Pancreas (tissue), 10 donors: ENCODE results near the gene MAPK14. TPM values are rescaled to one million over a fixed set of nuclear protein-coding genes. Genes with fewer than 3 reads are reported as not detected.

Experiments
- ATAC-seq, 4 donors: fragments of 200-7000 bp; cut with Tn5 transposase; one replicate each; pipeline versions ENCODE4 v1.8.0 to v1.9.1; 2020; ENCODE audit warnings: mild to moderate bottlenecking in 4 of 4, moderate library complexity in 4 of 4
- DNase-seq, 6 donors: peaks; one replicate each; pipeline ENCODE4 v3.0.0-alpha.2; 2020
- FAIRE-seq: peaks from 2 replicates; lab custom pipeline; 2012; peaks lifted over from hg19 to GRCh38; lab: Jason Lieb, UNC
- H3K27ac ChIP-seq, 4 donors: fragments of 200-600 bp; sonication (generic); 1 replicate in 3 of 4; 2 replicates in 1 of 4; pipeline versions ENCODE4 v1.5.0 to v1.8.0; 2020
- H3K27me3 ChIP-seq, 4 donors: fragments of 200-600 bp; one replicate each; pipeline ENCODE4 v1.8.0; 2021
- H3K36me3 ChIP-seq, 3 donors: fragments of 200-600 bp; sonication (generic) in 1 of 3; one replicate each; pipeline versions ENCODE4 v1.5.0 to v1.8.0; 2020 to 2021
- H3K4me1 ChIP-seq, 3 donors: fragments of 200-600 bp; one replicate each; pipeline ENCODE4 v1.8.0; 2021
- H3K4me3 ChIP-seq, 4 donors: fragments of 200-600 bp; sonication (generic) in 2 of 4; one replicate each; pipeline versions ENCODE4 v1.5.0 to v1.8.0; 2020 to 2021
- H3K9me3 ChIP-seq, 4 donors: fragments of 200-600 bp; one replicate each; pipeline ENCODE4 v1.8.0; 2021
- WGBS, 2 donors: extraction: QIAGEN DNeasy Blood & Tissue Kit; methylation state at CpG; one replicate each; pipeline ENCODE4 v1.1.7; 2013; 5-methylcytosine and 5-hydroxymethylcytosine counted together
- intact Hi-C, 3 donors: fragments of 100-400 bp; cut with DNase I; formaldehyde crosslinking; loops; one replicate each; pipeline versions ENCODE4 v1.11.1 to v1.14.2; 2022
- polyA plus RNA-seq, 2 donors: library from polyadenylated mRNA; stranded (reverse); fragments of 200-250 nt; gene quantifications; one replicate each; pipeline ENCODE4 v1.2.3, GENCODE V29; 2013
- total RNA-seq, 6 donors: library from RNA; stranded (reverse); fragmentation: NEBNext Ultra II Directional in 4 of 6; extraction: Animal tissue kit (Norgen Biotek cat#: 25700) in 4 of 6; gene quantifications; one replicate each; pipeline versions ENCODE4 v1.2.1 to v1.2.4, GENCODE V29; 2021 to 2023
- TF ChIP-seq, protein P1 (sequence below), 4 donors: fragments of 200-600 bp; sonication (generic) in 3 of 4; IDR thresholded peaks; one replicate each; pipeline versions ENCODE4 v1.5.0 to v1.8.0; 2021; ENCODE audit warnings: antibody characterized with exemption in 4 of 4
- donor health status: healthy with polysubstance abuse.
- donor health status: DM: no; HTN: no; CAD: no; lungs with moderate emphysema.
- donor health status: DM: no; HTN: no; CAD: no.
- donor health status: control.
- donor health status: control.
- donor health status: Bipolar disorder and iron deficiency.
- donor health status: DM: yes; HTN: yes; CAD: no.
- donor health status: DM: no; HTN: no; CAD: no.
- donor health status: DM: no; HTN: no; CAD: no.
- donor health status: DM: yes; HTN: yes; CAD: no.

Gene MAPK14
- total and polyA plus RNA-seq, 8 donors: 6.8 to 29.9 (median 16.6) TPM

DNA sequence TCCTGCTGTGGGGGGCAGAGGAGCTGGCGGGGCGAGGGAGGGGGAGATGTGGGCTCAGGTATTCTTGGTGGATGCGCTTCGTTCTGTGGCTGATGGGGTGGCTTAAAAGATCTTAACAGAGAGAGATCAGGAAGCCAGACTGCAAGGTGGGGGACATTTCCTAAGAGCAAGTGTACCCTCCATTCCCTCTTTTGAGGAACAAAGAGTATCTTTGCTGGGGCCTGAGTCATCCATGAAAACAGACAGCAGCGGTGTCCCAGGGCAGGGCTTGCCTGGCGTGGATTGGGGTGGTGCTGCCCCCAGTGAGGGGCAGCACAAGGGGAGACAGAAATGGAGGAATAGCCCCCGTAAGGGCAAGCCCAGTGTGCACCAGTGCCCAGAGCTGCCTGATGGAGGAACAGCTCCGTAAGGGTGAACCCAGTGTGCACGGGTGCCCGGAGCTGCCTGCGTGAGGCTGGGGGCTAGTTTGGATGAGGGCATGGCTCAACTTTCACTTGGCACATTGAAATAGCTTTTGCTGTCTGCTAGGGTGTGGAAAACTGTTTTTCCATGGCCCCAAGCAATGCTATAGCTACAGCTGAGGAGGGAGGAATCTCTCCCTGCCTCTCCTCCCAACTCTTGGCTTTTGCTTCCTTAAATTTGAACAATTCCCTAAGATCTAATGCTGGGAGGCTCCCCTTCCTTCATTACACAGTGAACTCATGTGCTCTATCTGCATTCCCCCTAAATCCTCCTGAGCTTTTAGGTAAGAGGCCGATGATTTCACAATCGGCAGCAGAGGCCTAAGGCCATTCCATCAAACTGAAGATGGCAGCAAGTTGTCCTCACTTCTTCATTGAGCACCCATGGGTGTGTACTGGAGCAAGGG, 115.6 kb downstream of the MAPK14 start:
- no peak for DNase-seq

DNA sequence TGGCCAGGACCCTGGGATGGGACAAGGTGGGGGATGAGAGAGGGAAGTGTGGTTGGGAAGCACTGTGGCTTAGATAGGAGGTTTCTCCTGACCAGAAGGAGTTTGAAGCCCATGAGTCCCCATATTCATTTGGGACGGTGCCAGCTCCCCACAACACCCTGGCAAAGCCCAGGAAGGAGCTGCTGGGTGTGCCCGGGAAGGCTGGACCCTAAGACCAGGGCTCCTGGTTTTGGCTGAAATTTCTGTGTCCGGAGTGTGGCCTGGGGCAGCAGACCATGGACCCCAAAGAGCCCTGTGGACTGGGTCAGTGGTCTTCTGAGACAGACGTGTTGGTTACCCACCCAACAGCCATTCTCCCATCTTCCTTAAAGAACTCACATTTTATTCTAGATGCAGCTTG, 117.9 kb downstream of the MAPK14 start:
- no peak for ATAC-seq
- no peak for FAIRE-seq
- Histone ChIP-seq H3K27me3 (no peaks in the 10 kb centered on the region), H3K4me3 (no peak overlapping the region), H3K4me1 (no peaks in the 10 kb centered on the region), H3K36me3 (no peaks in the 10 kb centered on the region), H3K27ac (no peak overlapping the region), H3K9me3 (no peaks in the 10 kb centered on the region)
- WGBS, 2 donors: 67 to 74% methylated on average over 4 of the region's 4 CpGs
- TF ChIP-seq, protein P1, sequence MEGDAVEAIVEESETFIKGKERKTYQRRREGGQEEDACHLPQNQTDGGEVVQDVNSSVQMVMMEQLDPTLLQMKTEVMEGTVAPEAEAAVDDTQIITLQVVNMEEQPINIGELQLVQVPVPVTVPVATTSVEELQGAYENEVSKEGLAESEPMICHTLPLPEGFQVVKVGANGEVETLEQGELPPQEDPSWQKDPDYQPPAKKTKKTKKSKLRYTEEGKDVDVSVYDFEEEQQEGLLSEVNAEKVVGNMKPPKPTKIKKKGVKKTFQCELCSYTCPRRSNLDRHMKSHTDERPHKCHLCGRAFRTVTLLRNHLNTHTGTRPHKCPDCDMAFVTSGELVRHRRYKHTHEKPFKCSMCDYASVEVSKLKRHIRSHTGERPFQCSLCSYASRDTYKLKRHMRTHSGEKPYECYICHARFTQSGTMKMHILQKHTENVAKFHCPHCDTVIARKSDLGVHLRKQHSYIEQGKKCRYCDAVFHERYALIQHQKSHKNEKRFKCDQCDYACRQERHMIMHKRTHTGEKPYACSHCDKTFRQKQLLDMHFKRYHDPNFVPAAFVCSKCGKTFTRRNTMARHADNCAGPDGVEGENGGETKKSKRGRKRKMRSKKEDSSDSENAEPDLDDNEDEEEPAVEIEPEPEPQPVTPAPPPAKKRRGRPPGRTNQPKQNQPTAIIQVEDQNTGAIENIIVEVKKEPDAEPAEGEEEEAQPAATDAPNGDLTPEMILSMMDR (IDR thresholded peaks at IDR 0.05): no peak
- intact Hi-C loops: no loop called here
- DNase-seq: no peak

More for the DNA sequence above, 115.6 kb downstream of the MAPK14 start:
- WGBS, 2 donors: 94 to 96% methylated on average over 13 of the region's 13 CpGs
- no peak for ATAC-seq
- intact Hi-C loops: no loop called here
- Histone ChIP-seq H3K4me1 (no peaks in the 10 kb centered on the region), H3K36me3 (peaks cover 3 to 14% (median 7%) of the 10 kb centered on the region in 3 donors), H3K27me3 (no peaks in the 10 kb centered on the region), H3K4me3 (no peak overlapping the region), H3K9me3 (no peaks in the 10 kb centered on the region), H3K27ac (no peak overlapping the region)
- no peak for FAIRE-seq
- TF ChIP-seq, protein P1 (IDR thresholded peaks at IDR 0.05): no peak

DNA sequence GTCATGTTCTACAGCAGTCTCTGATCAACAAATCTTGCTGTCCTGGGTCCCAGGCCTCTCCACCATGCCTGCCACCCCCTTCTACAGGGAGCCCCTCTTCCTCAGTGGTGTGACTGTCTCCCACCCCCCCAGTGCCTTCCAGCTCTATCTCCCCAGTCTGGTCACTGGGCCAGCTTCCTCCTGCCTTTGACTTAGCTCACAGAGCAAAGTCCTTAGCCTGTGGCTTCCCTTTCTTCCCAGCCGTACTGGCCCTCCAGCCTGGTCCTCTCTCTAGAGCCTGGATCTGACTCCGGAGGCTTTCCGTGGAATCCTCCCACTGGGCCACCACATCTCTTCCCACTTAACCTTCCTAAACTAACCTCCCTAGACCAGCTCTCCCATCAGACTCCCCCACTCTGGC, 119.7 kb downstream of the MAPK14 start:
- H3K27me3 ChIP-seq: no peaks in the 10 kb centered on the region
- ATAC-seq: peak in 1 of 4 donors; percentile 40
- no peaks in the 10 kb centered on the region for H3K4me1 ChIP-seq
- no peak overlapping the region for H3K27ac ChIP-seq
- no peaks in the 10 kb centered on the region for H3K36me3 ChIP-seq
- FAIRE-seq: no peak
- 91 to 98% methylated on average over 3 of the region's 3 CpGs for WGBS, 2 donors
- TF ChIP-seq, protein P1 (IDR thresholded peaks at IDR 0.05): no peak
- no peak overlapping the region for H3K4me3 ChIP-seq
- DNase-seq: no peak
- no peaks in the 10 kb centered on the region for H3K9me3 ChIP-seq
- intact Hi-C loops: no loop called here

DNA sequence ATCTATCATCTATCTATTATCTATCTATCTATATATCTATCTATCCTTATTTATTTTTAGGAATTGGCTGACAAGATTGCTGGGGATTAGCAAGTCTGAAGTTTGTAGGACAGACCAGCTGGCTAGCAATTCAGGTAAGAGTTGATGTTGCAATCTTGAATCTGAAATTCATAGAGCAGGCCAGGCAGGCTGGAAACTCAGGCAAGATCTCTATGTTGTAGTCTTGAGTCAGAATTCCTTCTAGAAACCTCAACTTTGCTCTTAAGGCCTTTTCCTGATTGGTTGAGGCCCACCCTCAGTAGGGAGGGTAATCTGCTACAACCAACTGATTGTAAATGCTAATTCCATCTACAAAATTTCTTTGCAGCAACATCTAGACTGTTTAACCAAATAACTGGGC, 121.9 kb downstream of the MAPK14 start:
- Histone ChIP-seq H3K36me3 (no peaks in the 10 kb centered on the region), H3K27me3 (no peaks in the 10 kb centered on the region), H3K27ac (no peak overlapping the region), H3K4me1 (no peaks in the 10 kb centered on the region), H3K4me3 (no peak overlapping the region), H3K9me3 (no peaks in the 10 kb centered on the region)
- TF ChIP-seq, protein P1 (IDR thresholded peaks at IDR 0.05): no peak
- no peak for FAIRE-seq
- ATAC-seq: no peak
- intact Hi-C loops: no loop called here
- no peak for DNase-seq

DNA sequence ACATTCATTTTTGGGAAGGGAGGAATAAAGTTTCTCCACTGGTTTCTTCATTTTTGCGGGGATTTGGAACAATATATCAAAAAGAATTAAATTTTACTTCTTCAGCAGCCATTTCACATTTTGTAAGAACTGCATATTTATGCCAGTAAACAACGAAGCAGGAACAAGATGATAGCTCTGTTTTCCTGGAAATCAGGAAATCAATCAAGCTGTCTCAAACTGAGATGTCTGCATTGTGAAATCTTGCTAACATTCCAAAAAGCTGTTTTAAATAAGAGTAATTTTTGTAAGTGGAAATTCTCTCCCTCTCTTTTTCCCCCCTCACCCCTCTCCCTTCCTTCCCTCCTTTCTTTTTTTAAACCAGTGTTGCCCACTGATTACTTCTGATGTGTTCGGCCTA, 122.7 kb downstream of the MAPK14 start:
- no peaks in the 10 kb centered on the region for H3K9me3 ChIP-seq
- no peak overlapping the region for H3K4me3 ChIP-seq
- no peaks in the 10 kb centered on the region for H3K27me3 ChIP-seq
- ATAC-seq: no peak
- TF ChIP-seq, protein P1 (IDR thresholded peaks at IDR 0.05): no peak
- H3K27ac ChIP-seq: no peak overlapping the region
- DNase-seq: no peak
- H3K36me3 ChIP-seq: no peaks in the 10 kb centered on the region
- 65 to 69% methylated on average over 3 of the region's 3 CpGs for WGBS, 2 donors
- no peaks in the 10 kb centered on the region for H3K4me1 ChIP-seq
- intact Hi-C loops: no loop called here
- no peak for FAIRE-seq
